Body of pancreas (tissue), 4 donors: ENCODE data around the gene FIBP.

ENCODE experiments used
- CTCF ChIP-seq, 7 experiments: fragments of 450-650 bp in 4 of 7; fragments of 200-600 bp in 3 of 7; sonication (generic) in 3 of 7; IDR thresholded peaks; one replicate each; pipeline ENCODE4 v1.5.1; 2016 to 2019; ENCODE audit warnings: antibody characterized with exemption in 7 of 7
- POLR2A ChIP-seq, 3 donors: fragments of 450-650 bp; IDR thresholded peaks; one replicate each; pipeline ENCODE4 v1.6.1; 2016; ENCODE audit warnings: antibody characterized with exemption in 3 of 3, mild to moderate bottlenecking in 2 of 3

- TF ChIP-seq POLR2A (IDR thresholded peaks at IDR 0.05) = no peak
- TF ChIP-seq CTCF (IDR thresholded peaks at IDR 0.05) = no peak
Measured at GRCh38 chr11:65883058-65883761, 5.1 kb downstream of the FIBP start.
